WTC11 (cell line): ENCODE data around the gene ELAPOR1. TPM values are rescaled to one million over a fixed set of nuclear protein-coding genes. Genes with fewer than 3 reads are reported as not detected.

ENCODE experiments used
- ATAC-seq: fragments of 200-7000 bp; cut with Tn5 transposase; 2 replicates; pipeline ENCODE4 v1.10.0; 2021; ENCODE audit warnings: mild to moderate bottlenecking, moderate library complexity
- CTCF ChIA-PET: fragments of 300-600 bp; sonication (Branson Sonifier 250); formaldehyde crosslinking; loops from one replicate; lab custom pipeline; 2021; ENCODE audit warnings: antibody characterized with exemption; lab: Charles Lee
- POLR2A ChIA-PET: fragments of 350-600 bp; sonication (Branson Sonifier 250); formaldehyde crosslinking; loops from one replicate; lab custom pipeline; 2021; ENCODE audit warnings: antibody characterized with exemption; lab: Charles Lee
- DNase-seq: peaks from one replicate; pipeline ENCODE4 v3.0.0; 2021; ENCODE audit warnings: low spot score
- H3K27ac Mint-ChIP-seq: 2 replicates; pipeline ENCODE4 v1.8.0; 2021; ENCODE audit warnings: mixed read lengths
- H3K27me3 Mint-ChIP-seq: 2 replicates; pipeline ENCODE4 v1.8.0; 2021; ENCODE audit warnings: low read depth, mild to moderate bottlenecking, moderate library complexity, mixed read lengths
- H3K36me3 Mint-ChIP-seq: 2 replicates; pipeline ENCODE4 v1.8.0; 2021; ENCODE audit warnings: mixed read lengths
- H3K4me1 Mint-ChIP-seq: 2 replicates; pipeline ENCODE4 v1.8.0; 2022; ENCODE audit warnings: mixed read lengths
- H3K4me3 Mint-ChIP-seq: 2 replicates; pipeline ENCODE4 v1.8.0; 2021; ENCODE audit warnings: mild to moderate bottlenecking, moderate library complexity, mixed read lengths
- H3K9me3 Mint-ChIP-seq: 2 replicates; pipeline ENCODE4 v1.8.0; 2021; ENCODE audit warnings: mixed read lengths
- E2F4 ChIP-seq: sonication (generic); formaldehyde crosslinking; IDR thresholded peaks from 2 replicates; pipeline ENCODE4 v1.8.1; 2022; ENCODE audit warnings: low read depth, mild to moderate bottlenecking, moderate library complexity, missing genetic modification reagents, borderline replicate concordance
- FOXJ3 ChIP-seq: sonication (generic); formaldehyde crosslinking; IDR thresholded peaks from 2 replicates; pipeline ENCODE4 v1.9.0; 2021; ENCODE audit warnings: missing genetic modification reagents, mild to moderate bottlenecking, borderline replicate concordance
- GABPB1 ChIP-seq: sonication (generic); formaldehyde crosslinking; IDR thresholded peaks from 2 replicates; pipeline ENCODE4 v1.8.1; 2023; ENCODE audit warnings: mild to moderate bottlenecking, missing genetic modification reagents
- JUN ChIP-seq: sonication (generic); formaldehyde crosslinking; IDR thresholded peaks from 2 replicates; pipeline ENCODE4 v1.8.0; 2023; ENCODE audit warnings: mild to moderate bottlenecking, missing genetic modification reagents
- KAT7 ChIP-seq: sonication (generic); formaldehyde crosslinking; IDR thresholded peaks from 2 replicates; pipeline ENCODE4 v1.8.1; 2023; ENCODE audit warnings: missing genetic modification reagents, mild to moderate bottlenecking, borderline replicate concordance
- NR3C1 ChIP-seq: sonication (generic); formaldehyde crosslinking; conservative IDR thresholded peaks from 2 replicates; pipeline ENCODE4 v1.8.1; 2023; ENCODE audit warnings: low read depth, mild to moderate bottlenecking, missing genetic modification reagents
- OVOL2 ChIP-seq: fragments of 250-450 bp; sonication (Bioruptor Pico); IDR thresholded peaks from 2 replicates; pipeline ENCODE4 v1.9.0; 2021; ENCODE audit warnings: mild to moderate bottlenecking, borderline replicate concordance
- PRRX2 ChIP-seq: fragments of 250-450 bp; sonication (Bioruptor Pico); IDR thresholded peaks from 2 replicates; pipeline ENCODE4 v1.8.0; 2021; ENCODE audit warnings: mild to moderate bottlenecking
- SMAD3 ChIP-seq: sonication (generic); formaldehyde crosslinking; IDR thresholded peaks from 2 replicates; pipeline ENCODE4 v1.8.0; 2022; ENCODE audit warnings: missing genetic modification reagents, mild to moderate bottlenecking, borderline replicate concordance
- SMAD4 ChIP-seq: sonication (generic); formaldehyde crosslinking; IDR thresholded peaks from 2 replicates; pipeline ENCODE4 v1.8.0; 2022; ENCODE audit warnings: mild to moderate bottlenecking, missing genetic modification reagents
- USF1 ChIP-seq: sonication (generic); formaldehyde crosslinking; IDR thresholded peaks from 2 replicates; pipeline ENCODE4 v1.8.0; 2022; ENCODE audit warnings: mild to moderate bottlenecking, missing genetic modification reagents
- ZNF219 ChIP-seq: sonication (generic); formaldehyde crosslinking; IDR thresholded peaks from 2 replicates; pipeline ENCODE4 v1.8.0; 2023; ENCODE audit warnings: missing genetic modification reagents, mild to moderate bottlenecking, borderline replicate concordance
- total RNA-seq: library from RNA; stranded (reverse); gene quantifications from 3 replicates; pipeline ENCODE4 v1.2.3, GENCODE V29; 2021
- TF ChIP-seq, protein P1 (sequence below): sonication (generic); formaldehyde crosslinking; IDR thresholded peaks from 2 replicates; pipeline ENCODE4 v1.8.0; 2023; ENCODE audit warnings: missing genetic modification reagents
- TF ChIP-seq, protein P2 (sequence below): fragments of 250-450 bp; sonication (Bioruptor Pico); IDR thresholded peaks from 2 replicates; pipeline ENCODE4 v2.1.2; 2022; ENCODE audit warnings: mild to moderate bottlenecking, moderate library complexity
- TF ChIP-seq, protein P3 (sequence below): sonication (generic); formaldehyde crosslinking; IDR thresholded peaks from 2 replicates; pipeline ENCODE4 v1.8.1; 2022; ENCODE audit warnings: mild to moderate bottlenecking, moderate library complexity, missing genetic modification reagents

Gene ELAPOR1
- total RNA-seq, 1 experiment from 2014 or later, result 1.1 TPM

DNA sequence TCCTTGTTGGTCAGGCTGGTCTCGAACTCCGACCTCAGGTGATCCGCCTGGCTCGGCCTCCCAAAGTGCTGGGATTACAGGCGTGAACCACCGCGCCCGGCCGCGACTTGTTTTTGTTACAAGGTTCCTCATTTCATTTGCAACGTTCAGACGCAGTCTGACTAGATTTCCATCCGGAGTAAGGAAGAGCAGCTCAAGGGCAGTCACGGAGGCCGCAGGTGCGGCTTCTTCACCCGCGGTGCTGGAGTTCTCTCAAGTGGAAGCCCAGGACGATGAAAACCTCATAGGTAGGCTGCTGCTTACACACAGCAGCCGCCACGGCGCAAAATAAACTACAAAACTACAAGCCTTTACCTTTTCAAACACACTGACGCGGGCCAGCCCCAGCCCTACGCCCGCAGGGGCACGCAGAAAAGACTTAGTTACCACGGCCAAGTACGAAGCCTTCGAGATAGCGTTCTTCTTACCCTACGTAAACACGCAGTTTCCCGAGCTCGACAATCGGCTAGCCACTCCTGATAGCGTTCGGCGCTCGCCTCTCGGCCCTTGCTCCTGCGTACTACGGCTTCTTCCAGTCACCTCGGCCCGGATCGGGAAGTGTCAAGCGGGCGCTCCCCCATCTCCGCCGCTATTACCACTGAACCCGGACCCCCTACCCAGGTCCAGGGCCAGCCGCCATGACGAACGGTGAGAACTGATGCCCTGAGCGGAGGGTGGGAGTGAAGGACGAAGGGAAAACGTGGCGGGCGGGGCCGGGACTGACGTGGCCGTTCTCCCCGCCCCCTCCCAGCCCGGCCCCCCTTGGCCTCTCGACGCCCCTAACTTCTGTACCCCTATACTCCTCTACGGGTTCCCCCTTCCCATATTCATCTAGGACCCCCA lies 23.5 kb upstream of the ELAPOR1 start, which contains the start of gene TMEM167B (continued):
- TF ChIP-seq, protein P1, sequence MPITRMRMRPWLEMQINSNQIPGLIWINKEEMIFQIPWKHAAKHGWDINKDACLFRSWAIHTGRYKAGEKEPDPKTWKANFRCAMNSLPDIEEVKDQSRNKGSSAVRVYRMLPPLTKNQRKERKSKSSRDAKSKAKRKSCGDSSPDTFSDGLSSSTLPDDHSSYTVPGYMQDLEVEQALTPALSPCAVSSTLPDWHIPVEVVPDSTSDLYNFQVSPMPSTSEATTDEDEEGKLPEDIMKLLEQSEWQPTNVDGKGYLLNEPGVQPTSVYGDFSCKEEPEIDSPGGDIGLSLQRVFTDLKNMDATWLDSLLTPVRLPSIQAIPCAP (CRISPR knock-in tag), result peak; percentile 65; the same call in 1 of the 2 replicates
- TF ChIP-seq E2F4 (CRISPR knock-in tag) (no peak), OVOL2 (CRISPR knock-in tag) (no peak), USF1 (CRISPR knock-in tag) (peak; percentile 24; the same call in 1 of the 2 replicates), JUN (CRISPR knock-in tag) (peak; percentile 51; the same call in 1 of the 2 replicates), SMAD4 (CRISPR knock-in tag) (no peak; the same call in 1 of the 2 replicates), FOXJ3 (no peak)
- TF ChIP-seq, protein P2, sequence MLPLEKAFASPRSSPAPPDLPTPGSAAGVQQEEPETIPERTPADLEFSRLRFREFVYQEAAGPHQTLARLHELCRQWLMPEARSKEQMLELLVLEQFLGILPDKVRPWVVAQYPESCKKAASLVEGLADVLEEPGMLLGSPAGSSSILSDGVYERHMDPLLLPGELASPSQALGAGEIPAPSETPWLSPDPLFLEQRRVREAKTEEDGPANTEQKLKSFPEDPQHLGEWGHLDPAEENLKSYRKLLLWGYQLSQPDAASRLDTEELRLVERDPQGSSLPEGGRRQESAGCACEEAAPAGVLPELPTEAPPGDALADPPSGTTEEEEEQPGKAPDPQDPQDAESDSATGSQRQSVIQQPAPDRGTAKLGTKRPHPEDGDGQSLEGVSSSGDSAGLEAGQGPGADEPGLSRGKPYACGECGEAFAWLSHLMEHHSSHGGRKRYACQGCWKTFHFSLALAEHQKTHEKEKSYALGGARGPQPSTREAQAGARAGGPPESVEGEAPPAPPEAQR, result no peak
- TF ChIP-seq, protein P3, sequence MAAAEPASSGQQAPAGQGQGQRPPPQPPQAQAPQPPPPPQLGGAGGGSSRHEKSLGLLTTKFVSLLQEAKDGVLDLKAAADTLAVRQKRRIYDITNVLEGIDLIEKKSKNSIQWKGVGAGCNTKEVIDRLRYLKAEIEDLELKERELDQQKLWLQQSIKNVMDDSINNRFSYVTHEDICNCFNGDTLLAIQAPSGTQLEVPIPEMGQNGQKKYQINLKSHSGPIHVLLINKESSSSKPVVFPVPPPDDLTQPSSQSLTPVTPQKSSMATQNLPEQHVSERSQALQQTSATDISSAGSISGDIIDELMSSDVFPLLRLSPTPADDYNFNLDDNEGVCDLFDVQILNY (CRISPR knock-in tag), result peak; percentile 49; the same call in 1 of the 2 replicates

GRCh38 chr1:109091078-109091838 lies 22.7 kb upstream of the ELAPOR1 start:
- peak; percentile 71 for ATAC-seq
- H3K36me3 Mint-ChIP-seq, result peaks cover 14% of the 10 kb centered on the region
- H3K9me3 Mint-ChIP-seq, result no peaks in the 10 kb centered on the region
- CTCF ChIA-PET, result interaction anchor here (1.1 to 2.0 kb wide), 3 partner anchors 9 to 148 kb away, joined by 4 to 18 read pairs (median 5); no protein-coding TSS in a partner anchor
- no peaks in the 10 kb centered on the region for H3K27me3 Mint-ChIP-seq
- TF ChIP-seq PRRX2 (CRISPR knock-in tag), result no peak
- 0 out of 2 replicates have a peak, but pooled peaks have one; percentile 4 for TF ChIP-seq SMAD4 (CRISPR knock-in tag)
- TF ChIP-seq KAT7, result no peak
- TF ChIP-seq GABPB1 (CRISPR knock-in tag), result no peak
- peak overlapping the region; percentile 80 for H3K4me3 Mint-ChIP-seq
- DNase-seq, result no peak
- peak overlapping the region; percentile 93 for H3K27ac Mint-ChIP-seq
- peaks cover 26% of the 10 kb centered on the region for H3K4me1 Mint-ChIP-seq
- POLR2A ChIA-PET, result interaction anchor here (0.7 to 1.8 kb wide), 3 partner anchors 9 to 148 kb away, joined by 3 to 19 read pairs (median 4); no protein-coding TSS in a partner anchor

- H3K4me1 Mint-ChIP-seq, result peaks cover 26% of the 10 kb centered on the region
- H3K9me3 Mint-ChIP-seq, result no peaks in the 10 kb centered on the region
- TF ChIP-seq ZNF219 (CRISPR knock-in tag) (no peak), NR3C1 (CRISPR knock-in tag) (no peak), SMAD3 (no peak)
- no peaks in the 10 kb centered on the region for H3K27me3 Mint-ChIP-seq
- DNase-seq, result no peak
- ChIA-PET CTCF (interaction anchor here (2.0 kb wide), 1 partner anchor 8 kb away, joined by 18 read pairs; no protein-coding TSS in a partner anchor), POLR2A (no interaction called here)
- peaks cover 14% of the 10 kb centered on the region for H3K36me3 Mint-ChIP-seq
- ATAC-seq, result no peak
- H3K27ac Mint-ChIP-seq, result peak overlapping the region; percentile 93; the same call in 1 of the 2 replicates
- H3K4me3 Mint-ChIP-seq, result peak overlapping the region; percentile 80
Observed at GRCh38 chr1:109091839-109092193, 22.1 kb upstream of the ELAPOR1 start.
